ENCODE results near the gene CD99.
A peak's percentile ranks its signal among the peaks of the same experiment; 100 is the strongest.

Gene CD99

DNA sequence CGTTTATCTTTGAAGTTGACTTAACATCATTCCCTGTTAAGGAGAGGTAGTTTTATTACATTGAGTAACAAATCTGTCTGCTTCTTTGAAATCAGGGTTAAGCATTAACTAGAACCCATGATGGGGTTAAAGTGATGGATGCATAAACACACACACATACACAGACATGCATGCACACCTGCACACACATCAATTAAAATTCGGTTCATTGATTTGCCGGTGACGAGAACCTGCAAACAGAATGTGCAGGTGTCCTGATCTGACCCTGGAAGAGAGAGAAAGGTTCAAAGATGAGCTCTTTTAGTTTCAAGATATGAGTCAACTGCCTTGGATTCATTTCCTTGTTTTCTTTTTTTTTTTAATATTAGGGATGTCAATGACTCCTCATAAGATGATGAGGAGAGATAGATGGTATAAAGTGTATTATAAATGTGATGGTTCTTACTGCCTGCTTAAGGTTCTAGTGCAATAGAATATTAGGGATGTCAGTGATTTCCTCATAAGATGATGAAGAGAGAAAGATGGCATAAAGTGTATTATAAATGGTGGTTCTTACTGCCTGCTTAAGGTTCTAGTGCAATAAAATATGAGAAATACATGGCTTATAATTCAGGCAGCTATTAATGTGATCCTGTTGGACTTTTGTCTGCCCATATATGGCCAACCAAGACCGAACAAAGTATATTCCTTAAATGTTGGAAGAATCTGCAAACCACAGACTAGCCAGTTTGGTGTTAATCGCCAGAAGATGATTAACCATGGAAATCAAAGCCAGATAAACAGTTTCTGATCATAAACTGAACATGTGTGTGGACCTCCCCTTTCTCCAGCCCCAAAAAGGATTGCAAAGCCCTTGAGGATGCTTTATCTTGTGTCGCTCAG is 14.1 kb upstream of the CD99 start:
- DNase-seq = no peak

GRCh38 chrX:2677764-2678163 is 13.3 kb upstream of the CD99 start:
- no peak for DNase-seq

GRCh38 chrX:2678583-2678982 is 12.5 kb upstream of the CD99 start:
- no peak for DNase-seq

- DNase-seq = no peak
These were observed 11.3 kb upstream of the CD99 start for GRCh38 chrX:2679534-2680485.

GRCh38 chrX:2680486-2681348 is 10.4 kb upstream of the CD99 start:
- no peak for DNase-seq

DNA sequence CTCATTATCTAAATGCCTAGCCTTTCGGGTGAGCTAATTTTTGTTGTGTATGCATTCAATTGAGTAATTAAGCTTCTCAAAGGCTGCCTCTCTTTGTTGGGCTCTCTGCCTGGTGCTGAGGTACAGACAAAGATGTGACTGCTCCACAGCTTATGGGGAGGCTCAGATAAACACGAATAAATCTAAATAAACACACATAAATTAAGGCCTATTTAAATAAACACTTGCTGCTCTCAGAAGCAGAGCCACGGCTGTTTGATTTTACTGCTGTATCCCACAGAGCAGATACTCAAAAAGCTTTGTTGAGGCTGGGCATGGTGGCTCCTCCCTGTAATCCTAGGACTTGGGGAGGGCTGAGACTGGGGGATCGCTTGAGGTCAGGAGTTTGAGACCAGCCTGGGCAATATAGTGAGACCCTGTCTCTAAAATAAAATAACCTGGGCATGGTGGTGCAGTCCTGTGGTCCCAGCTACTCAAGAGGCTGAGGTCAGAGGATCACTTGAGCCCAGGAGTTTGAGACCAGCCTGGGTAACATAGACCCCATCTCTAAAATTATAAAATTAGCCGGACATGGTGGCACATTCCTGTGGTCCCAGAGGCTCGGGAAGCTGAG is 8.4 kb upstream of the CD99 start:
- DNase-seq = no peak

GRCh38 chrX:2684256-2684655 is 6.8 kb upstream of the CD99 start:
- DNase-seq = no peak

DNA sequence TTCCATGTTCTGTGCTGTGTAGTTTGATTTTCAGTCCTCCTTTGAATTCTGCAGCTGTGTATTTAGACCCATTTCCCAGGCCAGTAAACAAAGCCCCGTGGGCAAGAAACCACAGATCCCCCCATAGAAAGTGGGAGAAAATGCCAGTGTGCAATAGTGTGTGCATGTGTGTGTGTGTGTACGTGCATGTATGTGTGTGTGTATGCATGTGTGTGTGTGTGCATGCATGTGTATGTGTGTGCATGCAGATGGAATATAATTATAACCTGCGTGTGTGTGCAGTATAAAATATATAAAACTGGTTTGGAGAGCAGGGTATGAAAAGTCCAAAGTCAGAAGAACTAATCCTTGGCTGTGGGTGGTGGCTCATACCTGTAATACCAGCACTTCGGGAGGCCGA is 5.2 kb upstream of the CD99 start:
- no peak for DNase-seq

GRCh38 chrX:2689773-2690666 is 1.1 kb upstream of the CD99 start:
- no peak for DNase-seq

DNA sequence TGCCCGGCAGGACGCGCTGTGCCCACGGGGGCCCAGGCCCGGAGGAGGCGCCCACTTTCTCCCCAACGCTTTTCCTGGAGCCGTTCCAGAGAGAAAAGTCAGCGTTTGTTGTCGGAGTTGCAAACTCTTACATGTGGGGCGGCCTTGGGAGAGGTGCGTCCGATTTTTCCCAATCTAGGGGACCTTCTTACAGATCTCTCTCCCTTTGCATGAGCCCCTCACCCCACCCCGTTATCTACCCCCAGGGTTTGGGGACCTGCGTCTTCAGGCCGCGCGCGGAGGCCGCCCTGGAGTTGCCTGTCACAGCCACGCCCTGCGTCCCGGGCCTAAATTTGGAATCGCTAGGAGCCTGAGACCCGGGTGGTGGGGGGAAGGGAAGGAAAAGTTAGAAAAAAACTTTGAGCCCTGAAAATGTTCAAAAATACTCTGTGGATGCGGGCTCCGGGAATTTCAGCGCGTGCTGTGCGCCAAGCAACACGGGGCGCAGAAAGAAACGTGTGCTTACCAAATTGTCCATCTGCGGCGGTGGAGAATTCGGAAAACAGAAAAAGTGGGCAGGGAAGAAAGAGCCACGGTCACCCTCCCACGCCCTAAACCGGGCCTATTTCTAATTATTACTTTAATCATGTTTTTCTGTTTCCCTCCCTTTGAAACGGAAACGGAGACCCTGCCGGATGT is 587 bp downstream of the CD99 start:
- no peak for DNase-seq

GRCh38 chrX:2692221-2693112 is 1.4 kb downstream of the CD99 start:
- DNase-seq = no peak

- no peak for DNase-seq
These were observed 2.3 kb downstream of the CD99 start for GRCh38 chrX:2693113-2694002.

GRCh38 chrX:2694914-2695267 is 3.8 kb downstream of the CD99 start:
- DNase-seq = no peak

DNA sequence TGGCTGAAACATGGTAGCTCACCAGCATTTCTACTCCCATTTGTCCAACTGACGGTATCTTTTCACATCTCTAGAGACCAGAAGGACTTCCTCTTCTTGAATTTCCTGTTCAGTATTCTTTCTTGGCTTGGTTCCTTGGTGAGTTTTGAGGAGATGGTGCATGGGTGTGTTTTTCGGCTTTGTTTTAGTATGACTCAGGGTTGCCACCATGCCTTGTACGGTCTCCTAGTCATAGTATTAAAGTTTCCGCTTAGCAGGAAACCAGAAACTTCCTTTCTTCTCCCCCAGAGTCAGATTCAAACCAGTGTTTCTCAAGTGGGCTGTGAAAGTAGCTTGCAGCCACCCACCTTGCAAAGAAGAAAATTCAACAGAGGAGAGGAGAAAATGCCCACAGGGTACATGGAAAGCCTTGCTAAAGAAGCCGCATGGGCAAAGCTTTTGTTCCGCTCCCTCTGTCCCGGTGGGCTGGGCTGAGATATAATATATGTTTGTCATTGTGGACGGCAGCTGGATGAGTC is 5.7 kb downstream of the CD99 start:
- peak; percentile 50 for DNase-seq

GRCh38 chrX:2697306-2697705 is 6.2 kb downstream of the CD99 start:
- DNase-seq = no peak

DNA sequence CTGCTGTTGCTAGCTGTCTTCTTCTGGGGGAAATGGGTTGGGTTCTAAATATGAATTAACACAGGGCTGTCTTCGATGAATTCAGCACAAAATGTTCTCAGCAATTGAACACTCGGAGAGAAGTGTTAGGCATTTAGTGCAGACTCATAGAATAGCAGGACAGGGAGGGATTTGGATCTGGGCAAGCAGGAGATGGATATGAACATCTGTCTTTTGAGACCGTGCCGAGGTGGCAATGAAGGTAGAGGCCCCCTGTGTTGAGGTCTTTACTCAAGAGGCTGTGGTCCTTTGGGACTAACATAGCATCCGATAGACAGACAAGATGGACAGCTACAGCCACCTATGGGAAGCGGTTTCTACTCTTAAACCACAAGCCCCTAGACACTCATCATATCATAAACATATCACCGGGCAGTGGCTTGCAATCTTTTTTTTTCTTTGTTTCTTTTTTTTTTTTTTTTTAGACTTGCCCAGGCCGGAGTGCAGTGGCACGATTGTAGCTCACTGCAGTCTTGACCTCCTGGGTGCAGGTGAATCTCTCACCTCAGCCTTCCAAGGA is 6.7 kb downstream of the CD99 start:
- no peak for DNase-seq

DNA sequence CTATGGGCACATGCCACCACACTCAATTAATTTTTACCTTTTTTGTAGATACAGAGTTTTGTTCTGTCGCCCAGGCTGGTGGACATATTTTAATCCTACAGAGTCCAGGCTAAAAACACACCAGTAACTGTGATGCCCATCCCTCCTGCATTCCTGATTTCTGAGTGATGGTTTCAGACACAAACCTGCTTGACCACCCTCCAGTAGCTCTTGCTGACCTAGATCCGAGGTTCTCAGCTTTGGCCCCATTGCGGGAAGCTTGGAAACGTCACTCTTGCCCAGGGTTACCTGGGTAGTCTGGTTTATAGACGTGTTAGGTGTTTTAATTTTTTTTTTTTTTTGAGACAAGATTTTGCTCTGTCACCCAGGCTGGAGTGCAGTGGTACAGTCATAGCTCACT is 7.5 kb downstream of the CD99 start:
- no peak for DNase-seq

GRCh38 chrX:2699959-2700358 is 8.9 kb downstream of the CD99 start:
- no peak for DNase-seq
